Activated naive CD4-positive, alpha-beta T cell treated with anti-CD3 and anti-CD28 coated beads, Interleukin-2, amount 50 U/mL, for 24 hours (primary cell): ENCODE measurements around the gene PLA2R1.

Source experiments
- H3K27ac Mint-ChIP-seq: one replicate; pipeline ENCODE4 v1.8.0; 2021; ENCODE audit warnings: mild to moderate bottlenecking, mixed read lengths
- H3K27me3 Mint-ChIP-seq: one replicate; pipeline ENCODE4 v1.8.0; 2021; ENCODE audit warnings: mixed read lengths
- H3K36me3 Mint-ChIP-seq: one replicate; pipeline ENCODE4 v1.8.0; 2021; ENCODE audit warnings: mixed read lengths
- H3K4me1 Mint-ChIP-seq: one replicate; pipeline ENCODE4 v1.8.0; 2021; ENCODE audit warnings: mixed read lengths
- H3K4me3 Mint-ChIP-seq: one replicate; pipeline ENCODE4 v1.8.0; 2021; ENCODE audit warnings: mild to moderate bottlenecking, mixed read lengths
- H3K9me3 Mint-ChIP-seq: one replicate; pipeline ENCODE4 v1.8.0; 2021; ENCODE audit warnings: mixed read lengths

PLA2R1 gene

GRCh38 chr2:159912580-159912979, 149.8 kb downstream of the PLA2R1 start:
- H3K9me3 Mint-ChIP-seq: no peaks in the 10 kb centered on the region
- H3K27me3 Mint-ChIP-seq: no peaks in the 10 kb centered on the region

GRCh38 chr2:159910951-159911350, 151.5 kb downstream of the PLA2R1 start:
- peak overlapping the region; percentile 3 for H3K27ac Mint-ChIP-seq
- no peaks in the 10 kb centered on the region for H3K27me3 Mint-ChIP-seq
- no peak overlapping the region for H3K4me3 Mint-ChIP-seq
- H3K36me3 Mint-ChIP-seq: no peaks in the 10 kb centered on the region
- no peaks in the 10 kb centered on the region for H3K9me3 Mint-ChIP-seq
- H3K4me1 Mint-ChIP-seq: peaks cover 17% of the 10 kb centered on the region

More at GRCh38 chr2:159912580-159912979, 149.8 kb downstream of the PLA2R1 start:
- H3K36me3 Mint-ChIP-seq: no peaks in the 10 kb centered on the region
- H3K4me1 Mint-ChIP-seq: peaks cover 17% of the 10 kb centered on the region
- H3K27ac Mint-ChIP-seq: no peak overlapping the region
- H3K4me3 Mint-ChIP-seq: no peak overlapping the region

GRCh38 chr2:159908623-159909022, 153.8 kb downstream of the PLA2R1 start:
- H3K4me3 Mint-ChIP-seq: no peak overlapping the region
- H3K36me3 Mint-ChIP-seq: no peaks in the 10 kb centered on the region
- no peaks in the 10 kb centered on the region for H3K9me3 Mint-ChIP-seq
- no peaks in the 10 kb centered on the region for H3K27me3 Mint-ChIP-seq
- H3K4me1 Mint-ChIP-seq: peaks cover 27% of the 10 kb centered on the region
- no peak overlapping the region for H3K27ac Mint-ChIP-seq

GRCh38 chr2:159907909-159908308, 154.5 kb downstream of the PLA2R1 start:
- H3K4me1 Mint-ChIP-seq: peaks cover 34% of the 10 kb centered on the region

GRCh38 chr2:159905926-159906714, 156.3 kb downstream of the PLA2R1 start:
- H3K4me3 Mint-ChIP-seq: peak overlapping the region; percentile 99
- H3K36me3 Mint-ChIP-seq: peaks cover 5% of the 10 kb centered on the region
- no peaks in the 10 kb centered on the region for H3K27me3 Mint-ChIP-seq
- H3K9me3 Mint-ChIP-seq: no peaks in the 10 kb centered on the region
- H3K4me1 Mint-ChIP-seq: peaks cover 49% of the 10 kb centered on the region
- no peak overlapping the region for H3K27ac Mint-ChIP-seq

More at GRCh38 chr2:159907909-159908308, 154.5 kb downstream of the PLA2R1 start:
- Mint-ChIP-seq H3K9me3 (no peaks in the 10 kb centered on the region), H3K27ac (no peak overlapping the region), H3K27me3 (no peaks in the 10 kb centered on the region), H3K36me3 (peaks cover 1% of the 10 kb centered on the region), H3K4me3 (no peak overlapping the region)

GRCh38 chr2:159904959-159905305, 157.5 kb downstream of the PLA2R1 start:
- H3K4me3 Mint-ChIP-seq: peak overlapping the region; percentile 99

GRCh38 chr2:159904127-159904958, 158.1 kb downstream of the PLA2R1 start, which contains the start of gene LY75:
Gene LY75 (minus strand): TSS chr2:159904756.
- peaks cover 50% of the 10 kb centered on the region for H3K4me1 Mint-ChIP-seq
- H3K27me3 Mint-ChIP-seq: no peaks in the 10 kb centered on the region
- peak within 1 kb of the TSS; percentile 95 for H3K27ac Mint-ChIP-seq
- no peaks in the 10 kb centered on the region for H3K9me3 Mint-ChIP-seq
- H3K4me3 Mint-ChIP-seq: peak within 1 kb of the TSS; percentile 99
- H3K36me3 Mint-ChIP-seq: peaks cover 5% of the 10 kb centered on the region

More at GRCh38 chr2:159904959-159905305, 157.5 kb downstream of the PLA2R1 start:
- H3K27me3 Mint-ChIP-seq: no peaks in the 10 kb centered on the region
- H3K27ac Mint-ChIP-seq: peak overlapping the region; percentile 84
- peaks cover 5% of the 10 kb centered on the region for H3K36me3 Mint-ChIP-seq
- peaks cover 52% of the 10 kb centered on the region for H3K4me1 Mint-ChIP-seq
- H3K9me3 Mint-ChIP-seq: no peaks in the 10 kb centered on the region

- H3K36me3 Mint-ChIP-seq: peaks cover 5% of the 10 kb centered on the region
- H3K4me3 Mint-ChIP-seq: peak overlapping the region; percentile 99
- H3K4me1 Mint-ChIP-seq: peaks cover 47% of the 10 kb centered on the region
- H3K27ac Mint-ChIP-seq: peak overlapping the region; percentile 95
- H3K27me3 Mint-ChIP-seq: no peaks in the 10 kb centered on the region
- H3K9me3 Mint-ChIP-seq: no peaks in the 10 kb centered on the region
Measured at GRCh38 chr2:159903443-159904126, 158.8 kb downstream of the PLA2R1 start.

- Mint-ChIP-seq H3K27me3 (no peaks in the 10 kb centered on the region), H3K4me1 (peaks cover 53% of the 10 kb centered on the region), H3K9me3 (no peaks in the 10 kb centered on the region), H3K27ac (peak overlapping the region; percentile 66), H3K36me3 (peaks cover 10% of the 10 kb centered on the region), H3K4me3 (peak overlapping the region; percentile 99)
Measured at GRCh38 chr2:159902722-159903121, 159.7 kb downstream of the PLA2R1 start.

GRCh38 chr2:159900343-159900742, 162.1 kb downstream of the PLA2R1 start:
- no peak overlapping the region for H3K27ac Mint-ChIP-seq
- no peaks in the 10 kb centered on the region for H3K27me3 Mint-ChIP-seq
- H3K36me3 Mint-ChIP-seq: peaks cover 12% of the 10 kb centered on the region
- H3K9me3 Mint-ChIP-seq: no peaks in the 10 kb centered on the region
- peaks cover 72% of the 10 kb centered on the region for H3K4me1 Mint-ChIP-seq
- H3K4me3 Mint-ChIP-seq: no peak overlapping the region

GRCh38 chr2:159898441-159898840, 164.0 kb downstream of the PLA2R1 start:
- no peak overlapping the region for H3K27ac Mint-ChIP-seq
- H3K27me3 Mint-ChIP-seq: no peaks in the 10 kb centered on the region
- H3K36me3 Mint-ChIP-seq: peaks cover 19% of the 10 kb centered on the region
- H3K4me3 Mint-ChIP-seq: no peak overlapping the region
- H3K9me3 Mint-ChIP-seq: no peaks in the 10 kb centered on the region
- H3K4me1 Mint-ChIP-seq: peaks cover 74% of the 10 kb centered on the region

GRCh38 chr2:159897720-159898119, 164.7 kb downstream of the PLA2R1 start:
- Mint-ChIP-seq H3K9me3 (no peaks in the 10 kb centered on the region), H3K4me1 (peaks cover 70% of the 10 kb centered on the region), H3K27me3 (no peaks in the 10 kb centered on the region), H3K36me3 (peaks cover 18% of the 10 kb centered on the region), H3K27ac (no peak overlapping the region), H3K4me3 (no peak overlapping the region)

- Mint-ChIP-seq H3K27ac (no peak overlapping the region), H3K27me3 (no peaks in the 10 kb centered on the region), H3K36me3 (peaks cover 18% of the 10 kb centered on the region), H3K9me3 (no peaks in the 10 kb centered on the region), H3K4me3 (no peak overlapping the region), H3K4me1 (peaks cover 65% of the 10 kb centered on the region)
Measured at GRCh38 chr2:159897081-159897480, 165.3 kb downstream of the PLA2R1 start.

- Mint-ChIP-seq H3K4me1 (peaks cover 55% of the 10 kb centered on the region), H3K36me3 (peaks cover 14% of the 10 kb centered on the region), H3K27ac (peak overlapping the region; percentile 91), H3K4me3 (no peak overlapping the region), H3K27me3 (no peaks in the 10 kb centered on the region), H3K9me3 (no peaks in the 10 kb centered on the region)
Measured at GRCh38 chr2:159895258-159896065, 167.0 kb downstream of the PLA2R1 start.
